Measurements from ENCODE around the gene SP140. TPM values are rescaled to one million over a fixed set of nuclear protein-coding genes. Genes with fewer than 3 reads are reported as not detected.

Gene SP140
- total and polyA plus RNA-seq, 2 of the 13 experiments (the other 11 are each of a cell fraction or from before 2014, with no cell fraction given) = 0.57 to 0.80 TPM

GRCh38 chr2:230329946-230330605 lies 104.5 kb downstream of the SP140 start:
- Histone ChIP-seq H3K4me1 (ENCODE audit: insufficient read depth, low read length) (peaks cover 38% of the 10 kb centered on the region), H3K9ac (ENCODE audit: insufficient read depth, low read depth, low read length) (no peak overlapping the region), H2AFZ (ENCODE audit: low read length) (no peak overlapping the region), H3K4me3 (replicated peaks in 1 of 3; ENCODE audit: insufficient read depth in 1 of 3, low read depth in 2 of 3, low read length in 3 of 3) (no peak overlapping the region), H3K9me3 (ENCODE audit: low read length) (no peaks in the 10 kb centered on the region), H3K79me2 (ENCODE audit: insufficient read depth, low read length) (peaks cover 3% of the 10 kb centered on the region), H3K27ac (ENCODE audit: extremely low read length, insufficient read depth, low read length) (no peak overlapping the region), H4K20me1 (ENCODE audit: insufficient read depth, low read length) (no peaks in the 10 kb centered on the region), H3K27me3 (ENCODE audit: control insufficient read depth in 1 of 2, insufficient read depth in 2 of 2, low read length in 2 of 2) (no peaks in the 10 kb centered on the region; a peak in 1 of 5 replicates), H3K4me2 (ENCODE audit: low read depth, low read length) (no peak overlapping the region), H3K36me3 (replicated peaks in 1 of 2; ENCODE audit: control insufficient read depth in 1 of 2, insufficient read depth in 2 of 2, low read length in 2 of 2) (peaks cover 0 to 3% of the 10 kb centered on the region in 2 experiments; a peak in 1 of 5 replicates)
- 95% methylated on average over 7 of the region's 7 CpGs for WGBS (ENCODE audit: low lambda C conversion rate)
- DNase-seq (ENCODE audit: low spot score) (no peak), ATAC-seq (no peak), FAIRE-seq (no peak)
- BruUV-seq (replicated peaks) = no TSS peak
- intact Hi-C loops (cut with micrococcal nuclease; ENCODE audit: unreplicated experiment) = no loop called here
- TF ChIP-seq HMGXB3 (CRISPR knock-in tag; IDR thresholded peaks at IDR 0.05; ENCODE audit: borderline replicate concordance) (no peak), HBP1 (CRISPR knock-in tag; IDR thresholded peaks at IDR 0.05; ENCODE audit: low read depth) (no peak), PAF1 (CRISPR knock-in tag; IDR thresholded peaks at IDR 0.05) (no peak), FOXA3 (CRISPR knock-in tag; IDR thresholded peaks at IDR 0.05) (no peak), TBL1XR1 (IDR thresholded peaks at IDR 0.05; ENCODE audit: borderline replicate concordance, low read length, partially characterized antibody) (no peak), EEA1 (CRISPR knock-in tag; IDR thresholded peaks at IDR 0.05; ENCODE audit: borderline replicate concordance) (no peak)
- in situ Hi-C loops (cut with HindIII; ENCODE audit: extremely low pct_ligation_motif_present, low pct_unique_long_range_greater_than_20kb) = no loop called here
- POLR2A ChIA-PET = no interaction called here
- CTCF ChIA-PET (ENCODE audit: low intra/inter-chr PET ratio, low total read pairs) = no interaction called here
